GM19455 (cell line): ENCODE data around the gene ITSN1.
"Not testable (repeated sequence)": the region's sequence is repeated elsewhere in the genome, so short reads cannot be mapped to it uniquely, and the experiment has no call there.

Experiments used
- ATAC-seq: cut with Tn5 transposase; IDR thresholded peaks from one replicate; pipeline ENCODE4 v1.9.1; 2021; ENCODE audit not compliant: unreplicated experiment

The ITSN1 gene

GRCh38 chr21:33642027-33642895, at the start of gene ITSN1:
ITSN1 (plus strand) TSS chr21:33642501; CDS start chr21:33718829, 76,328 bp downstream.
- peak; percentile 79 for ATAC-seq

- ATAC-seq: no peak
Observed at GRCh38 chr21:33598051-33598450, 44.2 kb upstream of the ITSN1 start.

GRCh38 chr21:33608559-33608958, 33.7 kb upstream of the ITSN1 start:
- ATAC-seq: no peak

GRCh38 chr21:33611006-33611744, 31.1 kb upstream of the ITSN1 start:
- ATAC-seq: no peak

GRCh38 chr21:33617565-33617964, 24.7 kb upstream of the ITSN1 start:
- not testable (repeated sequence) for ATAC-seq

GRCh38 chr21:33618407-33618806, 23.9 kb upstream of the ITSN1 start:
- no peak for ATAC-seq

- no peak for ATAC-seq
Observed at GRCh38 chr21:33619726-33620125, 22.6 kb upstream of the ITSN1 start.

- no peak for ATAC-seq
Observed at GRCh38 chr21:33622253-33622652, 20.0 kb upstream of the ITSN1 start.

GRCh38 chr21:33626151-33626550, 16.1 kb upstream of the ITSN1 start:
- not testable (repeated sequence) for ATAC-seq

- no peak for ATAC-seq
Observed at GRCh38 chr21:33634254-33634653, 8.0 kb upstream of the ITSN1 start.

- ATAC-seq: no peak
Observed at GRCh38 chr21:33640697-33641351, 1.5 kb upstream of the ITSN1 start.

GRCh38 chr21:33641352-33642026, 812 bp upstream of the ITSN1 start, which contains the start of gene CRYZL1:
CRYZL1 (minus strand) TSS chr21:33641741; CDS start chr21:33631551, 10,190 bp downstream.
- ATAC-seq: peak; percentile 82

GRCh38 chr21:33642896-33643657, 776 bp downstream of the ITSN1 start:
- no peak for ATAC-seq

GRCh38 chr21:33643658-33644311, 1.5 kb downstream of the ITSN1 start:
- ATAC-seq: no peak

- no peak for ATAC-seq
Observed at GRCh38 chr21:33644383-33645074, 2.2 kb downstream of the ITSN1 start.

- no peak for ATAC-seq
Observed at GRCh38 chr21:33645730-33646129, 3.4 kb downstream of the ITSN1 start.

- no peak for ATAC-seq
Observed at GRCh38 chr21:33647587-33647986, 5.3 kb downstream of the ITSN1 start.

GRCh38 chr21:33648555-33648954, 6.3 kb downstream of the ITSN1 start:
- no peak for ATAC-seq

GRCh38 chr21:33650230-33650629, 7.9 kb downstream of the ITSN1 start:
- ATAC-seq: no peak
